ENCODE data around the gene UBXN2A. TPM values are rescaled to one million over a fixed set of nuclear protein-coding genes. Genes with fewer than 3 reads are reported as not detected.

UBXN2A gene
- total and polyA plus RNA-seq, 7 donors: 12.0 to 33.9 (median 20.7) TPM

GRCh38 chr2:24022324-24022974, 82.2 kb downstream of the UBXN2A start:
- 85 to 93% (median 92%) methylated on average over 14 of the region's 14 CpGs for WGBS, 3 donors
- intact Hi-C loops (cut with DNase I): no loop called here
- no peak overlapping the region for H3K4me3 ChIP-seq
- no peak for ATAC-seq
- no peaks in the 10 kb centered on the region for H3K4me1 ChIP-seq
- H3K9me3 ChIP-seq: no peaks in the 10 kb centered on the region
- no peaks in the 10 kb centered on the region for H3K27me3 ChIP-seq (ENCODE audit: insufficient read depth in 3 of 3, low read length in 2 of 3)
- no peak for DNase-seq
- no peak overlapping the region for H3K27ac ChIP-seq
- TF ChIP-seq, protein P1, sequence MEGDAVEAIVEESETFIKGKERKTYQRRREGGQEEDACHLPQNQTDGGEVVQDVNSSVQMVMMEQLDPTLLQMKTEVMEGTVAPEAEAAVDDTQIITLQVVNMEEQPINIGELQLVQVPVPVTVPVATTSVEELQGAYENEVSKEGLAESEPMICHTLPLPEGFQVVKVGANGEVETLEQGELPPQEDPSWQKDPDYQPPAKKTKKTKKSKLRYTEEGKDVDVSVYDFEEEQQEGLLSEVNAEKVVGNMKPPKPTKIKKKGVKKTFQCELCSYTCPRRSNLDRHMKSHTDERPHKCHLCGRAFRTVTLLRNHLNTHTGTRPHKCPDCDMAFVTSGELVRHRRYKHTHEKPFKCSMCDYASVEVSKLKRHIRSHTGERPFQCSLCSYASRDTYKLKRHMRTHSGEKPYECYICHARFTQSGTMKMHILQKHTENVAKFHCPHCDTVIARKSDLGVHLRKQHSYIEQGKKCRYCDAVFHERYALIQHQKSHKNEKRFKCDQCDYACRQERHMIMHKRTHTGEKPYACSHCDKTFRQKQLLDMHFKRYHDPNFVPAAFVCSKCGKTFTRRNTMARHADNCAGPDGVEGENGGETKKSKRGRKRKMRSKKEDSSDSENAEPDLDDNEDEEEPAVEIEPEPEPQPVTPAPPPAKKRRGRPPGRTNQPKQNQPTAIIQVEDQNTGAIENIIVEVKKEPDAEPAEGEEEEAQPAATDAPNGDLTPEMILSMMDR (IDR thresholded peaks at IDR 0.05): no peak
- H3K36me3 ChIP-seq (ENCODE audit: insufficient read depth in 1 of 2, low read depth in 1 of 2): peaks cover 0 to 33% of the 10 kb centered on the region in 2 donors

DNA sequence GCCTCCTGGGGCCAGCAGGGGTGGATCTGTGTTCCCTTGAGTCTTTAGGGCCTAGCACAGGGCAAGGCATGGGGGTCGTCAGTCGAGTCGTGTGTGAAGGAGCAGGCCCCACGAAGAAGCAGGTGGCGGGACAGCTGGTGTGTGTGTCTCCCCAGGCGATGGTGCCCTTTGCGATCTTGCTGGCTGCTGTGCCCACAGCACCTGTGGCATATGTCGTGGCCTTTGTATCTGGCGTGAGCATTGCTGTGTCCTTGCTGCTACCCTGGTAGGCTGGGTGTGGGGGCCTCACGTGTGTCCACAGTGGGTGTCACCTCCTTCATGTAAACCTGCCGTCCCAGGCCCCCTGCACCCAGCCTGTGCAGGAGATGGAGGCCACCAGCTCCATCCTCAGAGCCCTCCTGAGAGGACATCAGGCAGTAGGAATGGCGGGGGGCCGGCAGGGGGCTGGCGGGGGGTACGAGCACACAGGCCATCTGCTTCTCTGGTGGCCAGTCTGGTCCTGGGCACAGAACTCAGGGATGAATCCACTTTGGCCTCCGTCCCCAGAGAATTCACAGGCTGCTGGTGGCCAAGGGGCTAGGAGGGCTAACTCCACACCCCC, 82.8 kb downstream of the UBXN2A start:
- Histone ChIP-seq H3K27ac (no peak overlapping the region), H3K4me1 (no peaks in the 10 kb centered on the region), H3K36me3 (ENCODE audit: insufficient read depth in 1 of 2, low read depth in 1 of 2) (peaks cover 0 to 38% of the 10 kb centered on the region in 2 donors), H3K27me3 (ENCODE audit: insufficient read depth in 3 of 3, low read length in 2 of 3) (no peaks in the 10 kb centered on the region), H3K9me3 (no peaks in the 10 kb centered on the region), H3K4me3 (no peak overlapping the region)
- TF ChIP-seq, protein P1 (IDR thresholded peaks at IDR 0.05): no peak
- DNase-seq: no peak
- intact Hi-C loops (cut with DNase I): no loop called here
- no peak for ATAC-seq
- 68 to 78% (median 78%) methylated on average over 16 of the region's 16 CpGs for WGBS, 3 donors

DNA sequence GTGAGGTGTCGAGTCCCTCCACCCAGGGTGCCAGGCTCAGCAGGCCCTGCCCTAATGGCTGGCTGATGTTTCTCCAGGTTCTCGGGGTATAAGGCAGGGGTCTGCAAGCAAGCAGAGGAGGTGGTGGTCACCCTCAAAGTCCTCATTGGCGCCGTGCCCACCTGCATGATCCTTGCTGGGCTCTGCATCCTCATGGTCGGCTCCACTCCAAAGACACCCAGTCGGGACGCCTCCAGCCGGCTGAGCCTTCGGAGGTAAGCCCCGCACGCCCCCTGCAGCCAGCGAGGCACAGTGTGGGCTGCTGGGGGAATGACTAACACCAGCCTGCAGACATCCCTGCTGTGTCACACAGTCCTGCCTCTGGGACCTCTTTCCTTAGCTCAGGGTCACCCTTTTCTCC, 83.8 kb downstream of the UBXN2A start:
- Histone ChIP-seq H3K27me3 (ENCODE audit: insufficient read depth in 3 of 3, low read length in 2 of 3) (no peaks in the 10 kb centered on the region), H3K4me3 (no peak overlapping the region), H3K4me1 (no peaks in the 10 kb centered on the region), H3K36me3 (ENCODE audit: insufficient read depth in 1 of 2, low read depth in 1 of 2) (peaks cover 0 to 47% of the 10 kb centered on the region in 2 donors), H3K9me3 (no peaks in the 10 kb centered on the region), H3K27ac (no peak overlapping the region)
- TF ChIP-seq, protein P1 (IDR thresholded peaks at IDR 0.05): no peak
- intact Hi-C loops (cut with DNase I): no loop called here
- ATAC-seq (peak; percentile 32 to 57 (median 44)), DNase-seq (peak in 1 of 2 donors; percentile 60)
- 59 to 73% (median 71%) methylated on average over 10 to 12 of the region's 12 CpGs for WGBS, 3 donors

- WGBS, 3 donors: 92 to 96% (median 93%) methylated on average over 16 to 17 of the region's 17 CpGs
- intact Hi-C loops (cut with DNase I): no loop called here
- H3K4me3 ChIP-seq: no peak overlapping the region
Measured at GRCh38 chr2:24024996-24025663, 84.9 kb downstream of the UBXN2A start.

More at GRCh38 chr2:24024996-24025663, 84.9 kb downstream of the UBXN2A start:
- TF ChIP-seq, protein P1 (IDR thresholded peaks at IDR 0.05): no peak
- no peak overlapping the region for H3K27ac ChIP-seq
- no peak for DNase-seq
- peaks cover 0 to 58% of the 10 kb centered on the region in 2 donors for H3K36me3 ChIP-seq (ENCODE audit: insufficient read depth in 1 of 2, low read depth in 1 of 2)
- no peaks in the 10 kb centered on the region for H3K27me3 ChIP-seq (ENCODE audit: insufficient read depth in 3 of 3, low read length in 2 of 3)
- no peaks in the 10 kb centered on the region for H3K9me3 ChIP-seq
- H3K4me1 ChIP-seq: no peaks in the 10 kb centered on the region
- no peak for ATAC-seq
